ENCODE results near the gene TACR1. TPM values are rescaled to one million over a fixed set of nuclear protein-coding genes. Genes with fewer than 3 reads are reported as not detected.

The TACR1 gene
- total and polyA plus RNA-seq, 8 donors, result 0.14 to 3.5 (median 0.49) TPM; not detected in 4

- no peaks in the 10 kb centered on the region for H3K9me3 ChIP-seq
- H3K4me1 ChIP-seq, result no peaks in the 10 kb centered on the region
- H3K27me3 ChIP-seq, result no peaks in the 10 kb centered on the region
- H3K36me3 ChIP-seq, result no peaks in the 10 kb centered on the region
- TF ChIP-seq POLR2A (IDR thresholded peaks at IDR 0.05) (no peak), EP300 (IDR thresholded peaks at IDR 0.05) (no peak), CTCF (IDR thresholded peaks at IDR 0.05) (no peak), POLR2AphosphoS5 (IDR thresholded peaks at IDR 0.05) (no peak)
- 61 to 76% (median 63%) methylated on average over 2 of the region's 2 CpGs for WGBS, 5 donors
- intact Hi-C loops (cut with DNase I; ENCODE audit: low total_unique reads), result no loop called here
- DNase-seq, result no peak
- H3K27ac ChIP-seq, result no peak overlapping the region
- no peak overlapping the region for H3K4me3 ChIP-seq
Measured at GRCh38 chr2:75054296-75054695, 145.0 kb downstream of the TACR1 start.

DNA sequence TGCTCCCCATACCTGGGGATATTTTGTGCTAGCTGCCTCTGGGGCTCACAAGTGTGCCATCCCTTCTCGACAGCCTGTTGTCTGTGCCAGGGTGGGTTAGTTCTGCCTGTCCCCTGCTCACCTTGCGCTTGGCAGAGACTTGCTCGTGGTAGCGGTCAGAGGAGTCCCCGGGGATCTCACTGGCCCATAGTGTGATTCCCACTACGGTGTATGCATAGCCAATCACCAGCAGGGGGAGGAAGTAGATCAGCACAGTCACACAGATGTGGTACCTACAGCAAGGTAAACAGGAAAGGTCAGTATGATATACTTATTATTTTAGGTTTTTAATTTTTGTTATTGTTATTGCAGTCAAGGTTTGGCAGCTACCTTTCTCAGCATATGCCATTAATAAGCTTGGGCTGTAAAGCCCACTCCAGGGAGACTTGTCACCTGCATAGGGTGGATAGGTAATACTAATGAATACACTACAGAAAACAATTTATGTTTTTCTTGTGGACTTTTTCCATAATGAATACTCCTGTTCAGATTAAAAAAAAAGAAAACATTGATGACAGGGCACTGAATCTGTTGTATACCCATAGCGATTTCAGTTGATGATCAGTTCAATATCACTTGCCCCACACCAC, 145.7 kb downstream of the TACR1 start:
- no peaks in the 10 kb centered on the region for H3K27me3 ChIP-seq
- H3K36me3 ChIP-seq, result no peaks in the 10 kb centered on the region
- DNase-seq, result peak in 1 of 2 donors; percentile 67
- H3K9me3 ChIP-seq, result no peaks in the 10 kb centered on the region
- WGBS, 5 donors, result 28 to 50% (median 39%) methylated on average over 6 to 7 of the region's 7 CpGs
- no peak overlapping the region for H3K4me3 ChIP-seq
- no peaks in the 10 kb centered on the region for H3K4me1 ChIP-seq
- TF ChIP-seq POLR2A (IDR thresholded peaks at IDR 0.05) (no peak), CTCF (IDR thresholded peaks at IDR 0.05) (peak in 5 of 7 experiments; percentile 37 to 61 (median 42))
- H3K27ac ChIP-seq, result no peak overlapping the region
- intact Hi-C loops (cut with DNase I; ENCODE audit: low total_unique reads), result no loop called here

- H3K27me3 ChIP-seq, result no peaks in the 10 kb centered on the region
- H3K4me1 ChIP-seq, result peaks cover 0 to 12% (median 4%) of the 10 kb centered on the region in 4 donors
- no peak for TF ChIP-seq POLR2A (IDR thresholded peaks at IDR 0.05)
- no peak for TF ChIP-seq CTCF (IDR thresholded peaks at IDR 0.05)
- TF ChIP-seq POLR2AphosphoS5 (IDR thresholded peaks at IDR 0.05), result no peak
- TF ChIP-seq EP300 (IDR thresholded peaks at IDR 0.05), result no peak
- no peak overlapping the region for H3K4me3 ChIP-seq
- H3K9me3 ChIP-seq, result no peaks in the 10 kb centered on the region
- no peak overlapping the region for H3K27ac ChIP-seq
- peak in 1 of 2 donors; percentile 20 for DNase-seq
- intact Hi-C loops (cut with DNase I; ENCODE audit: low total_unique reads), result no loop called here
- whole genome bisulfite sequencing, 5 donors, result 61 to 80% (median 76%) methylated on average over 4 of the region's 4 CpGs
- no peaks in the 10 kb centered on the region for H3K36me3 ChIP-seq
Measured at GRCh38 chr2:75047992-75048625, 151.2 kb downstream of the TACR1 start.

DNA sequence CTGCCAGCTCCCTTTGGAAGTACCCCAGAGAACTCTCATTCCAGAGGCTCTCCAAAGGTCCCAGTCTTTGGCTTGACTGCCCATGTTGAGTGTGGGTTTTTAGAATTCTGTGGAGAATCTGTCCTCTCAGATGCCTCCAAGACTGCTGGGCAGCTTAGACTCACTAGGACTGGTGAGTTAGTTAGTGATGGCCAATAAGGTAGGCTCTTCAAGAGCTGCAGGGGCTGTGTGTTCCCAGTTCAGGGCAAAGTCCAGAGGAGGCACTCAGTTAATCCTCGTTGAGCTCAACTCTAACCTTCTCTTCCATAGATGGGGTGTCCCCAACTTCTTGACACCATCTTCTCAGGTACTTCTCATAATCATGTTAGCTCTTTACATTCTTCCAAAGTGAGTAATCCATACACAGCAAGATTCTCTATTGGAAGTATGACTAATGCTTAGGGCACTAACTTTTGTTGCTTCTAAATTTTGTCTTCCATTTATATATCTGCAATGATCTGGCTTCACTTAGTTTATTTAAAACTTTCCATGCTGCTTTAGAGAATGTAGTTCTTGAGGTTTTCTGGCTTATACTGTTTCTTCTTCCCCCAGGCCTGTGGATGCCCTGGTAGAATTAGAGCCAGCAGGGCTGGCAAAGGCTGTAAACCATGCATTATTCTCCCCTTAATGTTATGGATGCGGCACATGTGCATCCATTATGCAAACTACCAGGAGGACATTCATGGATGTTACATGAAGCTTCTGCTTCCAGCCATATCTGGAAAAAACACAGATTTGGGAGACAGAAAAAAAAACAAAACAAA, 151.9 kb downstream of the TACR1 start:
- intact Hi-C loops (cut with DNase I; ENCODE audit: low total_unique reads), result no loop called here
- Histone ChIP-seq H3K36me3 (no peaks in the 10 kb centered on the region), H3K27ac (no peak overlapping the region), H3K27me3 (no peaks in the 10 kb centered on the region), H3K4me1 (peaks cover 0 to 12% (median 4%) of the 10 kb centered on the region in 4 donors), H3K9me3 (no peaks in the 10 kb centered on the region), H3K4me3 (no peak overlapping the region)
- 73 to 84% (median 82%) methylated on average over 2 of the region's 2 CpGs for WGBS, 5 donors
- TF ChIP-seq EP300 (IDR thresholded peaks at IDR 0.05) (no peak), POLR2A (IDR thresholded peaks at IDR 0.05) (no peak), POLR2AphosphoS5 (IDR thresholded peaks at IDR 0.05) (no peak), CTCF (IDR thresholded peaks at IDR 0.05) (no peak)
- no peak for DNase-seq
